Sigmoid colon (tissue), 4 donors: ENCODE measurements around the gene CYP27B1.

Experiments
- CTCF ChIP-seq, 4 experiments: fragments of 450-650 bp in 3 of 4; fragments of 200-600 bp in 1 of 4; IDR thresholded peaks; one replicate each; pipeline ENCODE4 v1.5.1; 2016 to 2019; ENCODE audit warnings: antibody characterized with exemption in 4 of 4, mild to moderate bottlenecking in 3 of 4, moderate library complexity in 2 of 4
- POLR2A ChIP-seq, 2 donors: fragments of 450-650 bp; IDR thresholded peaks; one replicate each; pipeline ENCODE4 v1.6.1; 2016; ENCODE audit warnings: antibody characterized with exemption in 2 of 2, mild to moderate bottlenecking in 2 of 2, moderate library complexity in 2 of 2
- POLR2AphosphoS5 ChIP-seq, 4 donors: sonication (generic); formaldehyde crosslinking; IDR thresholded peaks; one replicate each; pipeline ENCODE4 v1.6.1; 2017; ENCODE audit warnings: antibody characterized with exemption in 4 of 4

- TF ChIP-seq POLR2A (IDR thresholded peaks at IDR 0.05), result no peak
- TF ChIP-seq CTCF (IDR thresholded peaks at IDR 0.05), result no peak
- TF ChIP-seq POLR2AphosphoS5 (IDR thresholded peaks at IDR 0.05), result no peak
Observed at GRCh38 chr12:57724003-57724935, 42.6 kb downstream of the CYP27B1 start.
